ENCODE results near the gene SLC7A10. TPM values are rescaled to one million over a fixed set of nuclear protein-coding genes. Genes with fewer than 3 reads are reported as not detected.

The SLC7A10 gene
- total and polyA plus RNA-seq, 5 donors from 2014 or later, result 0.15 to 0.19 TPM; not detected in 3

DNA sequence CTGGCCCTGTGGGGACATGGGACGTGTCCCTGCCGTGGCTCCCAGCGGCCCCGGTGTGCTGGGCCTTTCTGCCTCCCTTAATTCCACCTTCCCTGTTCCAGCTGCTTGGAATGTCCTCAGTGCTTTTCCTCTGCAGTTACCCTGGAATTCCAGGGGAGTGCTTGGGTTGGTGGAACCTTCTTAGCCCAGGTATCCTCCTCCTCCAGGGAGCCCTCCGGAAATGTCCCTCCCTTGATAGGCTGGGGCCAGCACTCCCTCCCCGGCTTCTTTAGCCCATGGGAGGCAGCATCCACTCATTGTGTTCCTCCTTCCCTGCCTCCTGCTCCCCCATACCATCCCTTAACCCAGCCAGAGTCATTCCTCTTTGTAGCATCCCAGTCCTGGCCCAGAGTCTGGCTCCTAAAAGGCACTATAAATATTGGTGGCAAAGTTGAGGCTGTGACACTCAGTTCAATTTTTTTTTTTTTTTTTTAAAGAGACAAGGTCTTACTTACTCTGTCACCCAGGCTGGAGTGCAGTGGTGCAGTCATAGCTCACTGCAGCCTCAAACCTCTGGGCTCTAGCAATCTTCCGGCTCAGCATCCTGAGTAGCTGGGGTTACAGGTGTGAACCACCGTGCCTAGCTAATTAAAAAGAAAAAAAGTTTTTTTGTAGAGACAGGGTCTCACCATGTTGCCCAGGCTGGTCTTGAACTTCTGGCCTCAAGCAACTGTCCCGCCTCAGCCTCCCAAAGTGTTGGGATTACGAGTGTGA lies 13.7 kb upstream of the SLC7A10 start:
- ATAC-seq (ENCODE audit: low read depth in 2 of 2) (no peak), DNase-seq (no peak)
- Histone ChIP-seq H3K27ac (ENCODE audit: insufficient read depth, low read length, poor library complexity, severe bottlenecking) (no peak overlapping the region), H3K27me3 (ENCODE audit: control insufficient read depth, insufficient read depth, low read length) (no peaks in the 10 kb centered on the region), H3K4me3 (ENCODE audit: low read depth, low read length) (no peak overlapping the region), H3K4me1 (ENCODE audit: control insufficient read depth, insufficient read depth, low read length, poor library complexity, severe bottlenecking) (peaks cover 26% of the 10 kb centered on the region), H3K36me3 (ENCODE audit: control insufficient read depth, insufficient read depth, low read length) (no peaks in the 10 kb centered on the region), H3K9me3 (ENCODE audit: control insufficient read depth in 2 of 2, low read length in 2 of 2) (no peaks in the 10 kb centered on the region)
- Mint-ChIP-seq H3K27me3 (no peaks in the 10 kb centered on the region), H3K4me3 (peak overlapping the region in 2 of 4 donors; percentile 9 to 62), H3K36me3 (no peaks in the 10 kb centered on the region), H3K4me1 (peaks cover 5 to 21% (median 13%) of the 10 kb centered on the region in 4 donors), H3K9me3 (no peaks in the 10 kb centered on the region), H3K27ac (peak overlapping the region in 1 of 3 donors; percentile 25)

DNA sequence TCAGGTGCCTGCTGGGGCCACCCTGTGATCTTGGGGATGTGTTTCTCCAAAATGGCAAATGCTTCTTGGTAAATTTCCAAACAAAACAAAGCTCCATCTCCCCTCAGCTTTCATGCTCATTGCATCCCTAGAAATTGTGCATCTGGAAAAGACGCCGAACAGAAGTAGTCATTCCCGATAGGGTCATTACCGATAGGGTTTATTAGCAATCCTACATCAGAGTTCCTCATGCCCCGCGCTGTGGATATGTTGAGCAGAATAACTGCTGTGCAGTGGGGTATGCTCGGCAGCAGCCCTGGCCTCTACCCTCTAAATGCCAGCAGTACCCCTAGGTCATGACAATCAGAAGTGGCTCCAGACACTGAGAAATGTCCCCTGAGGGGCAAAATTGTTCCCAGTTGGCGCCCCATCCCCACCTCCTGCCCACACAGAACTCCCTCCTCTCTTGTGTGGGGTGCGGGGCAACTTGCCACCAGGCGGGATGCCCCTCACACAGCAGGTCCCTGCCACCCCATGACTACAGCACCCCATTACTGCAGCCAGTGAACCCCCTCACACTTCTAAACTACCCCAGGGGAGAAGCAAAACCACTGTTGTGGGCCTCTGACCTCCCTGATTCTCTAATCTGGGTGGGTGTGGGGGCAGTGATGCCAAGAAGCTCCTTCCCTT lies 13.0 kb upstream of the SLC7A10 start:
- no peaks in the 10 kb centered on the region for H3K27me3 Mint-ChIP-seq
- peaks cover 26% of the 10 kb centered on the region for H3K4me1 ChIP-seq (ENCODE audit: control insufficient read depth, insufficient read depth, low read length, poor library complexity, severe bottlenecking)
- H3K9me3 ChIP-seq (ENCODE audit: control insufficient read depth in 2 of 2, low read length in 2 of 2), result no peaks in the 10 kb centered on the region
- no peaks in the 10 kb centered on the region for H3K27me3 ChIP-seq (ENCODE audit: control insufficient read depth, insufficient read depth, low read length)
- DNase-seq, result no peak
- no peaks in the 10 kb centered on the region for H3K36me3 ChIP-seq (ENCODE audit: control insufficient read depth, insufficient read depth, low read length)
- H3K4me3 ChIP-seq (ENCODE audit: low read depth, low read length), result no peak overlapping the region
- H3K27ac ChIP-seq (ENCODE audit: insufficient read depth, low read length, poor library complexity, severe bottlenecking), result no peak overlapping the region
- ATAC-seq (ENCODE audit: low read depth in 2 of 2), result no peak
- no peak overlapping the region for H3K27ac Mint-ChIP-seq
- peak overlapping the region in 1 of 4 donors; percentile 3 for H3K4me3 Mint-ChIP-seq
- H3K9me3 Mint-ChIP-seq, result no peaks in the 10 kb centered on the region
- H3K36me3 Mint-ChIP-seq, result no peaks in the 10 kb centered on the region
- H3K4me1 Mint-ChIP-seq, result peaks cover 5 to 21% (median 12%) of the 10 kb centered on the region in 4 donors

DNA sequence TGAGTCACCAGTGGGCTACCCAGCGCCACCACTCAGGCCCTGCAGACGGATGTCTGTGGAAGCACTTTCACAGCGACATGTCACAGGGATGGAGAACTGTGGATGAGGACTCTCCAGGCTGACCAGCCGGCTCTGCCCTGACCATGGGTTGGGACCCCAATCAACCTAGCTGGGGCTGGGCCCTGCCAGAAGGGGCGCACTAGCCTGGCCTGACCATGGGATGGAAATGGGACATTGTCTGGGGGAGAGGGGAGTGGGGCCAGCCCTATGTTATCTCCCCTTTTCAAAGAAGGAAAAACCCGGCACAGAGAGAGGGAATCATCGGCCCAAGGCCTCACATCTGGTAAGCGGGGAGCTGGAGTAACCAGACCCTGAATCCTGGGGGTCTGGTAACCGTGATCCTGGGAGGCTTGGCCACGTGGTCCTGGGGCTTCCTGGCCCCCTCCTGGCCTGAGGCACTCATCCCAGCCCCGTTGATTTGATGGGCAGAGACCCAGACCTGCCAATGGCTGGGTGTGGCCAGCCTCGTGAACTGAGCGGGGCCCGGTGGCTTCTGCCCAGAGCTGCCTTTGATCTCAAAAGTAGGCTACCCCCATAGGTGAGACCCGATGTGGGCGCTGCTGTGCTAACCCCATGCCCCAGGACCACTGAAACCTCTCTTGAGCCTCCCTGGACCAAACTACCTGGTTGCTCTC lies 11.2 kb upstream of the SLC7A10 start:
- Histone ChIP-seq H3K9me3 (ENCODE audit: control insufficient read depth in 2 of 2, low read length in 2 of 2) (no peaks in the 10 kb centered on the region), H3K4me1 (ENCODE audit: control insufficient read depth, insufficient read depth, low read length, poor library complexity, severe bottlenecking) (peaks cover 26% of the 10 kb centered on the region), H3K4me3 (ENCODE audit: low read depth, low read length) (no peak overlapping the region), H3K36me3 (ENCODE audit: control insufficient read depth, insufficient read depth, low read length) (no peaks in the 10 kb centered on the region), H3K27me3 (ENCODE audit: control insufficient read depth, insufficient read depth, low read length) (no peaks in the 10 kb centered on the region), H3K27ac (ENCODE audit: insufficient read depth, low read length, poor library complexity, severe bottlenecking) (no peak overlapping the region)
- Mint-ChIP-seq H3K9me3 (no peaks in the 10 kb centered on the region), H3K4me1 (peaks cover 5 to 21% (median 12%) of the 10 kb centered on the region in 4 donors), H3K27ac (peak overlapping the region in 1 of 3 donors; percentile 82), H3K4me3 (peak overlapping the region in 1 of 4 donors; percentile 82), H3K36me3 (no peaks in the 10 kb centered on the region), H3K27me3 (no peaks in the 10 kb centered on the region)
- ATAC-seq (ENCODE audit: low read depth in 2 of 2) (no peak), DNase-seq (no peak)

DNA sequence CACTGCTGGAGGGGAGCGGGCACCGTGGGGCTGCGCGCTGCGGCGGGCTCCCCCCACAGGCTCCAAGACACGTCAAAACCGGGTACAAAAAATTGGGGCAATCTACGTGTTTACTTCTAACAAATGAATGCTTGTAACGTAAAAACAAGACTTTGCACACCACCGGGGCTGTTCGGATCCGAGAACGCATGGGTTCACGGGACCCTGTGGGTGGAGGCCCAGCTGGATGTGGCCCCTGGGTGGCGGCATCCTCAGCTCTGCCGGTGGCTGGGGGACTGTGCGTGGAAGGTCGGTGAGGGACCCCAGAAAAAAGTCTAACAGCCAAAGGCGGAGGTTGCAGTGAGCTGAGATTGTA lies 10.3 kb upstream of the SLC7A10 start:
- Mint-ChIP-seq H3K9me3 (no peaks in the 10 kb centered on the region), H3K27me3 (peaks cover 5% of the 10 kb centered on the region), H3K4me1 (peaks cover 5 to 21% (median 12%) of the 10 kb centered on the region in 4 donors), H3K4me3 (peak overlapping the region; percentile 70 to 88 (median 79)), H3K27ac (peak overlapping the region; percentile 69 to 80 (median 76)), H3K36me3 (no peaks in the 10 kb centered on the region)
- peak; percentile 16 to 51 (median 20) for DNase-seq
- Histone ChIP-seq H3K27me3 (ENCODE audit: control insufficient read depth, insufficient read depth, low read length) (no peaks in the 10 kb centered on the region), H3K27ac (ENCODE audit: insufficient read depth, low read length, poor library complexity, severe bottlenecking) (peak overlapping the region; percentile 67), H3K4me3 (ENCODE audit: low read depth, low read length) (peak overlapping the region; percentile 40), H3K36me3 (ENCODE audit: control insufficient read depth, insufficient read depth, low read length) (no peaks in the 10 kb centered on the region), H3K4me1 (ENCODE audit: control insufficient read depth, insufficient read depth, low read length, poor library complexity, severe bottlenecking) (peaks cover 19% of the 10 kb centered on the region), H3K9me3 (ENCODE audit: control insufficient read depth in 2 of 2, low read length in 2 of 2) (no peaks in the 10 kb centered on the region)
- peak; percentile 31 to 41 for ATAC-seq (ENCODE audit: low read depth in 2 of 2)

DNA sequence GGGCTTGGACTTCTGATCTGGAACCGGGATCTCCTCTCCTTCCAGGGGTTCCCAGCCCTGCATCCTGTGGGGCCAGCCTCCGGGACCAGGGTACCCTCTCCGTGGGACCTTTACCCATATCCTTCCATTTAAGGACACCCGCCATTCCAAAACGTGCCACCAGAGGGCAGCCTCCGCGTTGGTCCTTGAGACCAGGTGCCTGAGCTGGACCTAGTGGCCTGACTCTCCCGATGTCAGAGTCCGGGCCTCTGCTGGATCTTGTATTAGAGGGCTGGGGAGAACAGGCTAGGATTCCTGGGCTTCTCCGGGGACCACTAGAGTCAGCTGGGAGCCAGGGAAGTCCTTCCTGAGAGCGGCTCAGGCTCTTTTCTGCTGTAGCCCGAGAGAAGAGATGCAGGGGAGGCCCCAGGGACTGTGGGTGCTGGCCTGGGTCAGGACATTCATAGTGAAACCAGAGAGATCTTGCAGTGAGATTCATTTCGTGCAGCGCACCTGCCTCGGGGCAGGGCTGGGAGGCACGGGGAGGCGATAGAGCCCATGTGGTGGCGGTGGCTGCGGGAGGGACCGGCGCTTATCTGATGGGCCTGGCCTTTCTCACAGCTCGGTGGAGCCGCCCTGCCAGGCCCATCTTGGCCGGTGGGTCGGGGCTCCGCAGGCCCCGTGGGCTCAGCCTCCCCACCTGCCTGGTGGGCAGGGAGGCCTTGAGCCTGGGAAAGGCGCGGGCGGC lies 9.8 kb upstream of the SLC7A10 start:
- peaks cover 19% of the 10 kb centered on the region for H3K4me1 ChIP-seq (ENCODE audit: control insufficient read depth, insufficient read depth, low read length, poor library complexity, severe bottlenecking)
- H3K4me3 ChIP-seq (ENCODE audit: low read depth, low read length), result peak overlapping the region; percentile 72
- Mint-ChIP-seq H3K36me3 (no peaks in the 10 kb centered on the region), H3K27me3 (peaks cover 10% of the 10 kb centered on the region), H3K27ac (peak overlapping the region; percentile 70 to 83 (median 80)), H3K4me1 (peaks cover 5 to 21% (median 12%) of the 10 kb centered on the region in 4 donors), H3K9me3 (peaks cover 0 to 4% (median 0%) of the 10 kb centered on the region in 7 donors), H3K4me3 (peak overlapping the region; percentile 85 to 91 (median 88))
- H3K27me3 ChIP-seq (ENCODE audit: control insufficient read depth, insufficient read depth, low read length), result no peaks in the 10 kb centered on the region
- peak; percentile 52 to 69 for ATAC-seq (ENCODE audit: low read depth in 2 of 2)
- H3K9me3 ChIP-seq (ENCODE audit: control insufficient read depth in 2 of 2, low read length in 2 of 2), result no peaks in the 10 kb centered on the region
- peak overlapping the region; percentile 67 for H3K27ac ChIP-seq (ENCODE audit: insufficient read depth, low read length, poor library complexity, severe bottlenecking)
- peak; percentile 64 to 70 (median 67) for DNase-seq
- no peaks in the 10 kb centered on the region for H3K36me3 ChIP-seq (ENCODE audit: control insufficient read depth, insufficient read depth, low read length)

DNA sequence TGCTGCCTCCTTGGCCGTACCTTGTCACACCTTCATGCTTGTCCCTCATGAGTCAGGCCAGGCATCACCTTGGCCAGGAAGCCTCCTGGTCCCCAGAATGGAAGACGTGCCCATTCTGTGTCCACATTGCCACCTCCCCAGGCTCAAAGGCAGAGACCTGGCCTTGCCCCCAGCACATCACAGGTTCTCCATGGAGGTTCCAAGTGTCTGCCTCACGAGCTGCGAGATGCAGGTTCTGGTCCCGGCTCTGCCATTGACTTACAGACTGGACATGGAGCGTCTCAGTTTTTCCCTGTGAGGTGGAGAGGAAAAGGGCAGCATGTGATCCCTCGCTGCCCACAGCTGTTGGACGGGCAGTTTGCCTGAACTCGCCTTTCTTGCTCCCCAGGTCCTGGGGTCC lies 9.1 kb upstream of the SLC7A10 start:
- H3K4me1 Mint-ChIP-seq, result peaks cover 5 to 21% (median 12%) of the 10 kb centered on the region in 4 donors
- no peaks in the 10 kb centered on the region for H3K36me3 Mint-ChIP-seq
- no peak overlapping the region for H3K27ac Mint-ChIP-seq
- no peak for DNase-seq
- H3K4me3 ChIP-seq (ENCODE audit: low read depth, low read length), result no peak overlapping the region
- peaks cover 4% of the 10 kb centered on the region for H3K27me3 ChIP-seq (ENCODE audit: control insufficient read depth, insufficient read depth, low read length)
- H3K27me3 Mint-ChIP-seq, result peaks cover 14% of the 10 kb centered on the region
- no peak for ATAC-seq (ENCODE audit: low read depth in 2 of 2)
- H3K9me3 Mint-ChIP-seq, result peaks cover 0 to 4% (median 0%) of the 10 kb centered on the region in 7 donors
- H3K4me3 Mint-ChIP-seq, result no peak overlapping the region
- peaks cover 19% of the 10 kb centered on the region for H3K4me1 ChIP-seq (ENCODE audit: control insufficient read depth, insufficient read depth, low read length, poor library complexity, severe bottlenecking)
- H3K27ac ChIP-seq (ENCODE audit: insufficient read depth, low read length, poor library complexity, severe bottlenecking), result no peak overlapping the region
- H3K9me3 ChIP-seq (ENCODE audit: control insufficient read depth in 2 of 2, low read length in 2 of 2), result no peaks in the 10 kb centered on the region
- H3K36me3 ChIP-seq (ENCODE audit: control insufficient read depth, insufficient read depth, low read length), result no peaks in the 10 kb centered on the region

DNA sequence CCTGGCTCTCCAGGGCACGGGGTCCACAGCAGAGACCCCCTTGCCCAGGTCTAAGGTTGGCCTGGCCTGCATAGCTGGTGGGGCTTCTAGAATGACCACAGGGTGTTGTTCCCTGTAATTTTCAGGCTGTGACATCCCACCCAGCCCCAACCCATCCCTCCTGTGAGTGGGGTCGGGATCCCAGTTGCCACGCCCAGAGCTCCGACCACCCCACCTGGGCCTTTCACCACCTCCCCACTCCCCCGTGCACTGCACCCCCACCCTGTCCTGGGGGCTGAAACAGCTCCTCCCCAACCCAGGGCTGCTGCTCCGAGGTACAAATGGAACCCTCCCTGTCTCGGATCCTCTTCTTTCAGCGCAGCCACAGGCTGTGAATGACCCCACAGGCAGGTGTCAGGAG lies 8.4 kb upstream of the SLC7A10 start:
- Mint-ChIP-seq H3K27ac (no peak overlapping the region), H3K4me1 (peaks cover 5 to 21% (median 11%) of the 10 kb centered on the region in 4 donors), H3K9me3 (peaks cover 0 to 6% (median 0%) of the 10 kb centered on the region in 7 donors), H3K4me3 (no peak overlapping the region), H3K27me3 (peaks cover 18% of the 10 kb centered on the region), H3K36me3 (no peaks in the 10 kb centered on the region)
- DNase-seq (no peak), ATAC-seq (ENCODE audit: low read depth in 2 of 2) (no peak)
- Histone ChIP-seq H3K4me1 (ENCODE audit: control insufficient read depth, insufficient read depth, low read length, poor library complexity, severe bottlenecking) (peaks cover 19% of the 10 kb centered on the region), H3K27me3 (ENCODE audit: control insufficient read depth, insufficient read depth, low read length) (peaks cover 7% of the 10 kb centered on the region), H3K9me3 (ENCODE audit: control insufficient read depth in 2 of 2, low read length in 2 of 2) (peaks cover under 1 to 3% of the 10 kb centered on the region in 2 experiments), H3K36me3 (ENCODE audit: control insufficient read depth, insufficient read depth, low read length) (no peaks in the 10 kb centered on the region), H3K4me3 (ENCODE audit: low read depth, low read length) (no peak overlapping the region), H3K27ac (ENCODE audit: insufficient read depth, low read length, poor library complexity, severe bottlenecking) (no peak overlapping the region)

Data from CD4-positive, CD25-positive, alpha-beta regulatory T cell (primary cell).